ENCODE data around the gene JPT1.

GRCh38 chr17:75194879-75195278 is 40.6 kb upstream of the JPT1 start:
- TF ChIP-seq, protein P1, sequence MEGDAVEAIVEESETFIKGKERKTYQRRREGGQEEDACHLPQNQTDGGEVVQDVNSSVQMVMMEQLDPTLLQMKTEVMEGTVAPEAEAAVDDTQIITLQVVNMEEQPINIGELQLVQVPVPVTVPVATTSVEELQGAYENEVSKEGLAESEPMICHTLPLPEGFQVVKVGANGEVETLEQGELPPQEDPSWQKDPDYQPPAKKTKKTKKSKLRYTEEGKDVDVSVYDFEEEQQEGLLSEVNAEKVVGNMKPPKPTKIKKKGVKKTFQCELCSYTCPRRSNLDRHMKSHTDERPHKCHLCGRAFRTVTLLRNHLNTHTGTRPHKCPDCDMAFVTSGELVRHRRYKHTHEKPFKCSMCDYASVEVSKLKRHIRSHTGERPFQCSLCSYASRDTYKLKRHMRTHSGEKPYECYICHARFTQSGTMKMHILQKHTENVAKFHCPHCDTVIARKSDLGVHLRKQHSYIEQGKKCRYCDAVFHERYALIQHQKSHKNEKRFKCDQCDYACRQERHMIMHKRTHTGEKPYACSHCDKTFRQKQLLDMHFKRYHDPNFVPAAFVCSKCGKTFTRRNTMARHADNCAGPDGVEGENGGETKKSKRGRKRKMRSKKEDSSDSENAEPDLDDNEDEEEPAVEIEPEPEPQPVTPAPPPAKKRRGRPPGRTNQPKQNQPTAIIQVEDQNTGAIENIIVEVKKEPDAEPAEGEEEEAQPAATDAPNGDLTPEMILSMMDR (IDR thresholded peaks at IDR 0.05 in 8 of 11, conservative IDR thresholded peaks at IDR 0.05 in 3 of 11), result no peak
- TF ChIP-seq POLR2A (IDR thresholded peaks at IDR 0.05), result no peak

All from spleen (tissue), 7 donors.